KOPT-K1 (cell line): ENCODE measurements around the gene ASAP2.

Experiments used
- H3K27ac ChIP-seq: fragments of 200-600 bp; sonication (generic); 2 replicates; pipeline ENCODE4 v1.5.1; 2016; ENCODE audit warnings: antibody characterized with exemption, mild to moderate bottlenecking, low read depth, low read length; ENCODE audit not compliant: poor library complexity, severe bottlenecking
- H3K36me3 ChIP-seq: fragments of 200-600 bp; sonication (generic); 2 replicates; pipeline ENCODE4 v1.5.1; 2017; ENCODE audit warnings: antibody characterized with exemption, mild to moderate bottlenecking, low read length, moderate library complexity; ENCODE audit not compliant: insufficient read depth
- H3K9me3 ChIP-seq: fragments of 200-600 bp; sonication (generic); 2 replicates; pipeline ENCODE4 v1.5.1; 2017; ENCODE audit warnings: antibody characterized with exemption, low read length, mild to moderate bottlenecking; ENCODE audit not compliant: insufficient read depth, poor library complexity, severe bottlenecking

The ASAP2 gene

DNA sequence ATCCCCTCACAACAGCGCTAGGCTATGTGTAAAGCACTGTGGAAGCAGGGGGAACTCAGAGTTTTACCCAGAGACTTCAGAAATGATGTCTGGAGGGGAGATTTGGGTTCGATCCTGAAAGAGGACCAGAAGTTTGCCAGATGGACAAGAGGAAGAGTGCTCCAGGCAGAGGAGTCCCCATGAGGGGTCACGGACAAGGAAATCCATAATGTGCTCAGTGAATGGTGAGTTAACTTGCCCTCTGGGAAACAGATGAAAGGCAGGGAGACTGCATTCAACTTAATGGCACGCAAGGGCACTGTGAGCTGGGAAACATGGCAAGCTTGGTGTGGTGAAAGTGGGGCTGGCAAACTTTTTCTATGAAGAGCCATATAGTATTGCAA is 6.0 kb upstream of the ASAP2 start:
- no peaks in the 10 kb centered on the region for H3K9me3 ChIP-seq
- no peak overlapping the region for H3K27ac ChIP-seq
- no peaks in the 10 kb centered on the region for H3K36me3 ChIP-seq

DNA sequence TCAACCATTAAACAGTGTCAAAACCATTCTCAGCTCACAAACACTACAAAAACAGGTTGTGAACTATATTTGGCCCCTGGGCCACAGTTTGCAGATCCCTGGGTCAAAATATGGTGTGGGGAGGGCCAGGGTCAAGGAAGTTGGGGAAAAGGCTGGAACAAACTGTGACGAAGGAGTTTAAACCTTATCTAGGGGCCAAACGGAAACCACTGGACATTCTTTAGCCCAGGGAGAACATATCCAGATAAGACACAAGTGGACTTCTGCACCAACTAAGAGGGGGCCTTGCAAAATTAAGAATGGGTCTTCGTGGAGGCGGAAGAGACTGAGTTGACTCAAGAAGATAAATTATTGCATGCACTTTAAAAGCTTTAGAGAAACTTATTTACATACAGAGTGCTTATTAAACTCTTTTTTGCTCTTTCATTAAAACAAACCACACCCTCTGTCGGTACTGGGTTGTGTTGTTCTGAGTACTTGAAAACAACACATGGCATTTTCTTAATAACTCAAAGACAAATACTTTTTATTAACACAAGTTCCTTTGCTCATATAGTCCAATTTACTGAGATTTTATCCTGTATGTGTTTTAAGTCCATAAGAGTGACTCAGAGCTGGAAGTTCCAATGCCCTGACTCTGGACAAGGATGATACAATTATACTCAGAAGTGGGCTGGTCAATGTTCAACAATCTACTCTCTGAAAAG is 5.3 kb upstream of the ASAP2 start:
- Histone ChIP-seq H3K36me3 (no peaks in the 10 kb centered on the region), H3K27ac (no peak overlapping the region), H3K9me3 (no peaks in the 10 kb centered on the region)

DNA sequence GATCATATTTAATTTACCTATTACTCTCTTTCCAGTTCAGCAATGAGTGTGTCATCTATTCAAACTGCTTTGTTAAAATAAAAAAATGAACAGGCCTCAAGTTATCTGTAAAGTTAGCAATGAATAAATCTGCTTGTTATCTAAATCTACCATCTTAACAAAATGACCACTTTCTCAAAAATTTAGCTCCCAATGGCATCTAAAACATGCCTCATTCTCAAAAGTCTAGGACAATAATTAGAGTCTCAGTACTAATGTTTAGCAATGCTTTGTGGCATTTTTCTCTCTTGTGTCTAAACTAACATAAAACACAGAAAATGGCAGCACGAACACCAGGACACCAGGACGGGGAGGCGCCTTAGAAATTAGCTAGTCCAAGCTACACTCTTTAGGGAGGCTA is 3.6 kb upstream of the ASAP2 start:
- H3K27ac ChIP-seq: no peak overlapping the region
- H3K36me3 ChIP-seq: no peaks in the 10 kb centered on the region
- no peaks in the 10 kb centered on the region for H3K9me3 ChIP-seq

DNA sequence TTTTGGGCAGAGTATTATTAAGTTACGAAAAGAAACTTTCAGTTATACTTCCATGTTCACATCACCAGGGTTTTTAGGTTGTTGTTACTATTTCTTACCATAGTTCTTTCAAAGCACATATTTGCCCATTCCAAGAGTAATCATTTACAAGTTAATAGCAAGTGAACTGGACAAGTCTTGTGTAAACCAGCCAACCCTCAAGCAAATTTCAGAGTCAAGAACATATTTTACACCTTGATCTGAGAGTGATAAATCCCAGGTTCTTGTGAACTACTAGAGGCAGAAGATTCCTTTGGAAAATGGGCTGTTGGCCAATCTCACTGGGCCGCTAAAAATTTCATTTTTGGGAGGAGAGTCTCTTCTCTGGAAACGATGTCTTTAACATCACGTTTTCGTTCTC is 2.7 kb upstream of the ASAP2 start:
- H3K27ac ChIP-seq: no peak overlapping the region
- no peaks in the 10 kb centered on the region for H3K36me3 ChIP-seq
- no peaks in the 10 kb centered on the region for H3K9me3 ChIP-seq

DNA sequence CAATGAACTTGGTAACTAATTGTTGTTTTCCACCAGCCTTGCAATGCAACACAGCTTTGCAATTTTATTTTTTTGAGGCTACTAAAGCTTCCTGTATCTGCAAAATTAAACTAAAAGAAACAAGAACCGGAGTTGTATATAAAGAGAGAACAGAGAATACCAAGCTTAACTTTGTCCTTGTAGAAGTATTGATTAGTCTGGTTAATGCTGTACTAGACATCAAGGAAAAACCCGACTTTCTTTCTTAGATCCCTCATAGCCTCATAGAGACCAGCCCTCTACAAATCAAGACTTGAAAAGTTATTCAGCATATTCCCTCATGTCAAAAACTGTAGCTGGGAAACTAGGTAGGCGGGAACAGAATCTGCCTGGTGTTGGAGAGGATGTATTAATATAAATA is 1.7 kb upstream of the ASAP2 start:
- no peaks in the 10 kb centered on the region for H3K9me3 ChIP-seq
- no peaks in the 10 kb centered on the region for H3K36me3 ChIP-seq
- no peak overlapping the region for H3K27ac ChIP-seq

DNA sequence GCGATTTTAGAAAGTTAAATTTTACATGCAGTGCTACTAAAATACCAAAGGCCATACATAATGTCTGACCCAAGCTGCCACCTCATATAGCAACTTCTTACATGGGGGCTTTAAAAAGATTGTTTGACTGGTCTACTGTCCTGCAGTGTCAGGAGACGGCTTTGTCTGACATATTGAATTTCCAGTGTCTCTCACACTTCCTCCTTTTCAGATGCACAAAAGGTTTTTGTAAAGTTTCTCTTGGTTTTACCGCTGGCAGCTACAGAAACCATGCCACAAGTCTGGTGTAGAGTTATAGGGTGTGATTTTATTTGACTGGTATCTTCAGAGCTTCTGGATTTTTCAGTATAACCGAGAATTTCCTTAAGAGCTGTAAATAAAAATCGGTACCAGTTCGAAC is 1.1 kb upstream of the ASAP2 start:
- Histone ChIP-seq H3K9me3 (no peaks in the 10 kb centered on the region), H3K36me3 (no peaks in the 10 kb centered on the region), H3K27ac (no peak overlapping the region)

DNA sequence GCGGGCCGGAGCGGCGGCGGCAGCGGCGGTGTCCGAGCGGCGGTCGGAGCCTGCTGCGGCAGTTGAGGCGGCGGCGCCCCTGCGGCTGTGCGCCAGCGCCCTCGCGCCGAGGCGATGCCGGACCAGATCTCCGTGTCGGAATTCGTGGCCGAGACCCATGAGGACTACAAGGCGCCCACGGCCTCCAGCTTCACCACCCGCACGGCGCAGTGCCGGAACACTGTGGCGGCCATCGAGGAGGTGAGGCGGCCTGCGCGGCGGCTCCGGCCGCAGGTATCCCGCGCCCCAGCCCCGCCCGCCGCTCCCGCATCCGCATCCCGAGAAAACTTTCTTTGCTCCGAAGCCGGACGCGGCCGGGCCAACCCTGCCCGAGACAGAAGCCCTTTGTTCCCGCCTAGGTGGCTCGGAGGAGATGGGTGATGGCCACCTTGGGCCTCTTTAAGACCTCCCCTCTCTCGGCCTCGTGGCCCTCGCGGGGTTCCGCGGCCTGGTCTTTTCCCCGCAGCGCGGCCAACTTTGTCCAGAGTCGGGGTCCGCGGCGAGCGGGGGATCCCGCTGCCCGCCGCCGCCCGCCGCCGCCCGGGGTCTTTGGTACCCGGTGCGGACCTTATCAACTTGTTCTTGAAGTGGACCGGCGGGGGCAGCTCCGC is 504 bp downstream of the ASAP2 start:
- H3K9me3 ChIP-seq: no peaks in the 10 kb centered on the region
- no peak overlapping the region for H3K27ac ChIP-seq
- H3K36me3 ChIP-seq: no peaks in the 10 kb centered on the region

DNA sequence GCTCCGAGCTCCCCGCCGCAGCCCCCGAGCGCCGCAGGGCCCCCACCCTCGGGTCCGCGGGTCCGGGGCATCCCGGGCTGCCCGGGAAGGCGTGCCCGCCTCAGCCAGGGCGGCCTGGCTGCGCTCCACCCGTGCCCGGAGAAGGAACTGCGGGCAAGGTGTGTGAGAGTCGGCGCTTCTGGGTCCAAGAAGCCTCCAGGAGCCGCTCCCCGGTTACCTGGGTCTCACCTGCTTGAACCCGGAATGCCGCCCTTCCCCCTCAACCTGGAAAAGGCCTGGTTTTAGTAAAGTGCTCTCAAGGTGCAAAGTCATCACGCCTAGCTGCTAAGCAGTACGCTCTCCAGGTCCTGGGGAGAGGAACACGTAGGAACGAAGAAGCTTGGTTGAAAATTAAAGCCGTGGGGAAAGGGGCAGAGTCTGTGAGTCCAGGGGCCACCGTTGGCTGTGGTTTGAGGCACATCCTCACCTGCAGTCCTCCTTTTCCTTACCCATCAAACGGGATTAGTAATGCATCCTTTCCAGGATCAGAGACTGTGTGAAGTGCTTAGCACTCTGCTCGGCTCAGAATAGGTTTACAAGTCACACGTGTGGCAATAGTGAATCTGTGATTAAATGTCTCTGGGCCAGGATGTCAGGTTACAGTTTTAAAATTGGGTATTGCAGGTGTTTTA is 1.2 kb downstream of the ASAP2 start:
- Histone ChIP-seq H3K27ac (no peak overlapping the region), H3K36me3 (no peaks in the 10 kb centered on the region), H3K9me3 (no peaks in the 10 kb centered on the region)

DNA sequence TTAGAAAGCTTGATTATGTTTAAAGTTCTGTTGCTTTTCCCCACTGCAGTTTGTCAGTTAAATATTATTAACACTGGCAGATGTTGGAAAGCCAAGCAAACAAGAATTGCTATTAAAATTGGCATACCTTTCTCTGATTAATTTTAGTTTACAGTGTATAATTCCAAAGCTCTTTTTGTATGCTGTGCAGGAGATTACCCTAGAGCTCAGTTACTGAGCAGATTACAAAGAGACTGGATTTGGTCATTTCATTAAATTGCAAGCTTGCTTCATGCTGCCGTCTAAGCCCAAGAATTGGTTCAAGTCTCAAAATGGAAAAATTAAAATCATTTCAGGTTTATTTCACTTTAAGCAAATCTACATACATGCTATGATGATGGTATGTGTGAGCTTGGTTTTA is 2.3 kb downstream of the ASAP2 start:
- Histone ChIP-seq H3K9me3 (no peaks in the 10 kb centered on the region), H3K36me3 (no peaks in the 10 kb centered on the region), H3K27ac (no peak overlapping the region)

DNA sequence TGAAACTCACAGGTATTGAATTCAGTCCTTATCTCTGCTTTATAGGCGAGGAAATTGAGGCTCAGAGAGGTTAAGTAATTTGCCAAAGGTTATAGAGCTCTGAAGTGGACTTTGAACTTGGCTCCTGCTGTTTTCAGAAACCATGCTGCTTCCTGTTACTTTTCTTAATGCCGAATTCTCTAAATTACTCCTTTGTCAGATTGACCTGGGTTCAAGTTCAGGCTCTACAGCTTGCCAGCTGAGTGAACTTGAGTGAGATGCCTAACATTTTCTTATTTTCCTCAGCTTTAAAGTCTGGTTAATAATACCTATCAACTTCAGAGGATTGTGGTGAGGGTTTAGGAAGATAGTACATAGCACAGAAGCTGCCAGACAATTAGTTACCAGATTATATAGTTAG is 3.4 kb downstream of the ASAP2 start:
- Histone ChIP-seq H3K36me3 (no peaks in the 10 kb centered on the region), H3K9me3 (no peaks in the 10 kb centered on the region), H3K27ac (no peak overlapping the region)

DNA sequence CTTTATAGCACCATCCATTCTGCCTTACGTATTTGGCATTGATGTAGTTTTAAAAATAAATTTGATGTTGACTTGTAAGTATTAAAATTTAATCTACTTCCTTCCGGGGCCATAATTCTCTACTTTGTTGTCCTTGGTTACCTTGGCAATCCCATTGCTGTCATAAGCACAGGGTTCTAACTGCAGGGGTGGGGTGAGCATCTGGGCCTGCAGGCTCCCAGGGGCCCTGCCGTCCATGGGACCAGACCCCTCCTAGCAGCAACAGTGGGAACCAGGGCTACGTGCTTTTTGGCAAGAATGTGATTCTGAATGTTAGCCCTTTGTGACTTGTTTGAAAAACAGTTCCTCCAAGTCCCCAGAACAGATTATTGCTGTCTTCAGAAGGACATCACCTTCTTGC is 4.9 kb downstream of the ASAP2 start:
- Histone ChIP-seq H3K27ac (no peak overlapping the region), H3K36me3 (no peaks in the 10 kb centered on the region), H3K9me3 (no peaks in the 10 kb centered on the region)

DNA sequence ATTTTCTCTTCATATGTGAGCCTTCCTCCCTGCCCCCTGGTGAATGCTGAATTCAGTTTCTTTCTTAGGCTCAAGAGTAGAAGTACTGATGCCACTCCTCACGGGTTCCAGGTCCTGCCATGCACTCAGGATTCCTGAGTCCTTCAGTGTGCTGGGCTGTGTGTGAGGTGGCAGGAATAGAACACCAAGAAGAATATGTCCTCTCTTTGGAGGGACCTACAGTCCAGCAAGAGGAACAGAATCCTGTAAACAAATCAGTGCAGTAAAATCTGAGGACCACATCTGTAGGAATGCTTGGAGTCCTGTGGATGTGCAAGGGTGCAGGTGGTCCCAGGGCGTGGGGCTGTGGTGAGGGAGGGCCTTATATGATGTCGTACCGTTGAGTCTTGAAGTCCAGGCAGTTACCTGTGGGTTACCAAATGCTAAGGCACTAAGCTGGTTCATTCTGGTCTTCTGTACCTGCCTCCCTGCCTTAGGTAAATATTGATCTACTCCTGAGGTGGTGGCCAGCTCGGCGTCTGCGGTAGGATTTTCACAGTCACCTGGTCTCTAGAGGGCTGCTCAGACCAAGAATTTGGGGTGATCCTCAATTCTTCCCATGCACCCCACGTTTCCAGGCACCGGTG is 5.5 kb downstream of the ASAP2 start:
- no peaks in the 10 kb centered on the region for H3K9me3 ChIP-seq
- no peaks in the 10 kb centered on the region for H3K36me3 ChIP-seq
- no peak overlapping the region for H3K27ac ChIP-seq

DNA sequence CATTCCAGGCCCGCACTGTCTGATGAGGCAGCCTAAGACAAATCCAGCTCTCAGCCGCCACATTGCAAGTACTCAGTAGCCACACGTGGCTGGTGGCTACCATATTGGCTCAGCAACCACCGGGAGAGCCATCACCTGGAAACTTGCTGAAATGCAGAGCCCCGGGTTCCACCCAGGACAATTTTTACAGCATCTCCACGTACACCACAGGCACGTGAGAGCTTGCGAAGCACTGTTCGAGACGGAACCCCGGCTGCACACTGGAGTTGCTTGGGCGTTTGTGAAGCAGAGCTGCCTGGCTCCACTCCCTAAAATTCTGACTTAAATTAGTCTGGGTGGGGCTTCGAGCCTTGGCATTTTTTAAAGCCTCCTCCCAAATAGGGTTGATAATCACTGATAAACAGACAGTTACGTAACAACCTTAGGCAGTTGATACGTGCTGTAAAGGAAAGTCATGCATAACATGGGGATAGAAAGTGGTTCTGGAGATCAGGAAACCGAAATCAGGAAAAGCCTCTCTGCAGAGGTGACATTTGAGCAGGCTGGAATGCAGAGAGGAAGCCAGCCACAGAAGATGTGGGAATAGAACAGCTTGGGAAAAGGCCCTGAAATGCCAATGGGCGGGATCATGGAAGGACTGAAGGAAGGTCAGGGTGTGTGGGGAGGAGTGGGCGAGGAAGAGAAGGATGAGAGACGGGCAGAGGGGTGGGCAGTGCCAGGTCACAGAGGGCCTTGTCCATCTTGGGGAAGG is 6.2 kb downstream of the ASAP2 start:
- no peaks in the 10 kb centered on the region for H3K36me3 ChIP-seq
- no peak overlapping the region for H3K27ac ChIP-seq
- H3K9me3 ChIP-seq: no peaks in the 10 kb centered on the region

DNA sequence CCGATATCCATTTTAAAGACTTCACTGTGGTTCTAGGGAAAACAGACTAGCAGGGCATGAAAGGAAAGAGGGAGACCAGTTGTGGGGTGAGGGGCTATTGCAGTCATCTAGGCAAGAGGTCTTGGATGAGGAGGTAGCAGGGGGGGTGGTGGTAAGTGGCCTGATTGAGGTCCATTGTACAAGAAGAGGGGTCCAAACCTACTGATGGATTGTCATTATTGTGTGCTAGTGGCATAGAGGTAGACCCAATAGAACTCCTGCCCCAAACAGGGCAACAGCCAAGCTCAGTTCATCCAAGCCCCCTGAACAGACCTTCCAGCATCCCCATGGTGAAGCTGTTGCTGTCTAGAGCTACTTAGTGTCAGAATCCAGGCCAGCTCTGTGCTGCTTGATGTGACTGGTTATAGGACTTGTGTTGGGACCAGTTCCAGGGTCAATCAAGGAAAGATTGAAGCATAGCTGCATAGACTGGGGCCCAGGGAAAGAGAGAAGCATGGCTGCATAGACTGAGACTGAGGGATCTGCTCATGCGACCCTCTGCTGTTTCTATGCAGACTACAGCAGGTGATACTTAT is 7.0 kb downstream of the ASAP2 start:
- Histone ChIP-seq H3K27ac (no peak overlapping the region), H3K36me3 (no peaks in the 10 kb centered on the region), H3K9me3 (no peaks in the 10 kb centered on the region)

DNA sequence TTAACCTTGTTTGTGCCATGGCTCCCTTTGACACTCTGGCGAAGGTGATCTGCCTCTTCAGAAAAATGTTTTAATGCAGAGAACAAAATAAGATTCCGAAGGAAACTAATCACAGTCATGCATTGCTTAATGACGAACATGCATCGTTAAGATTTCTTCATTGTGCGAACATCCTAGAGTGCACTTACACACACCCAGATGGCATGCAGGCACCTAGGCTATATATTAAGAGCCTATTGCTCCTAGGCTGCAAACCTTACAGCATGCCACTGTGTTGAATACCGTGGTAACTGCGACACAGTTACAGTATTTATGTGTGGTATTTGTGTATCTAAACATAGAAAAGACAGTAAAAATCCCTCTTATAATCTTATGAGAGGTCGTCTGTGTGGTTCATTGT is 8.3 kb downstream of the ASAP2 start:
- H3K27ac ChIP-seq: no peak overlapping the region
- no peaks in the 10 kb centered on the region for H3K9me3 ChIP-seq
- no peaks in the 10 kb centered on the region for H3K36me3 ChIP-seq
